H9 (cell line): ENCODE results near the gene ADSS2. TPM values are rescaled to one million over a fixed set of nuclear protein-coding genes. Genes with fewer than 3 reads are reported as not detected.

Experiments
- DNase-seq: peaks from one replicate; pipeline ENCODE4 v3.0.0-alpha.2; 2017
- H2AFZ ChIP-seq: one replicate; pipeline ENCODE4 v1.6.1; 2013; ENCODE audit warnings: mild to moderate bottlenecking, low read length, control low read depth, moderate library complexity
- H2AK5ac ChIP-seq: 2 replicates; pipeline ENCODE4 v1.6.1; 2013; ENCODE audit warnings: low read length, control low read depth, mixed read lengths; ENCODE audit not compliant: insufficient read length
- H2BK120ac ChIP-seq: one replicate; pipeline ENCODE4 v1.6.1; 2013; ENCODE audit warnings: low read depth, mild to moderate bottlenecking, low read length, control low read depth, inconsistent platforms; ENCODE audit not compliant: poor library complexity, severe bottlenecking
- H2BK12ac ChIP-seq: 2 replicates; pipeline ENCODE4 v1.6.1; 2013; ENCODE audit warnings: low read length, control low read depth, mixed read lengths, low read depth; ENCODE audit not compliant: insufficient read length
- H2BK15ac ChIP-seq: 2 replicates; pipeline ENCODE4 v1.6.1; 2013; ENCODE audit warnings: low read depth, low read length, control low read depth
- H2BK20ac ChIP-seq: one replicate; pipeline ENCODE4 v1.6.1; 2013; ENCODE audit warnings: low read depth, mild to moderate bottlenecking, low read length, control low read depth, inconsistent platforms; ENCODE audit not compliant: poor library complexity, severe bottlenecking
- H2BK5ac ChIP-seq: 2 replicates; pipeline ENCODE4 v1.6.1; 2013; ENCODE audit warnings: low read length, control low read depth, mixed read lengths; ENCODE audit not compliant: insufficient read length
- H3K14ac ChIP-seq: 2 replicates; pipeline ENCODE4 v1.6.1; 2013; ENCODE audit warnings: low read length, control low read depth; ENCODE audit not compliant: insufficient read depth
- H3K18ac ChIP-seq: 2 replicates; pipeline ENCODE4 v1.6.1; 2013; ENCODE audit warnings: low read depth, mild to moderate bottlenecking, mixed read lengths, low read length, control low read depth; ENCODE audit not compliant: insufficient read length
- H3K23ac ChIP-seq: 2 replicates; pipeline ENCODE4 v1.6.1; 2013; ENCODE audit warnings: low read length, control low read depth, mixed read lengths, low read depth; ENCODE audit not compliant: insufficient read length
- H3K23me2 ChIP-seq: 2 replicates; pipeline ENCODE4 v1.6.1; 2013; ENCODE audit warnings: low read depth, mild to moderate bottlenecking, mixed read lengths, low read length, control low read depth; ENCODE audit not compliant: insufficient read length, poor library complexity, severe bottlenecking
- H3K27ac ChIP-seq: 2 replicates; pipeline ENCODE4 v1.5.1; 2013; ENCODE audit warnings: low read length, control low read depth, mixed read lengths, low read depth; ENCODE audit not compliant: insufficient read length
- H3K27me3 ChIP-seq: 2 replicates; pipeline ENCODE4 v1.6.1; 2013; ENCODE audit warnings: low read length, control low read depth, inconsistent platforms; ENCODE audit not compliant: insufficient read depth
- H3K4ac ChIP-seq: 2 replicates; pipeline ENCODE4 v1.6.1; 2013; ENCODE audit warnings: low read depth, mild to moderate bottlenecking, control low read depth, inconsistent platforms, low read length, moderate library complexity
- H3K4me1 ChIP-seq: 2 replicates; pipeline ENCODE4 v1.6.1; 2013; ENCODE audit warnings: low read length, control low read depth, inconsistent platforms; ENCODE audit not compliant: insufficient read depth
- H3K4me2 ChIP-seq: 2 replicates; pipeline ENCODE4 v1.6.1; 2013; ENCODE audit warnings: low read length, control low read depth, mixed read lengths; ENCODE audit not compliant: insufficient read length, insufficient read depth
- H3K56ac ChIP-seq: 2 replicates; pipeline ENCODE4 v1.6.1; 2013; ENCODE audit warnings: low read depth, mild to moderate bottlenecking, mixed read lengths, low read length, control low read depth; ENCODE audit not compliant: insufficient read length
- H3K79me1 ChIP-seq: 2 replicates; pipeline ENCODE4 v1.6.1; 2013; ENCODE audit warnings: low read depth, mild to moderate bottlenecking, moderate library complexity, low read length, control low read depth, inconsistent platforms; ENCODE audit not compliant: insufficient read depth, poor library complexity, severe bottlenecking
- H3K79me2 ChIP-seq: 2 replicates; pipeline ENCODE4 v1.6.1; 2013; ENCODE audit warnings: low read length, control low read depth, inconsistent platforms; ENCODE audit not compliant: insufficient read depth
- H3K9ac ChIP-seq: 2 replicates; pipeline ENCODE4 v1.6.1; 2013; ENCODE audit warnings: low read length, control low read depth, mixed read lengths; ENCODE audit not compliant: insufficient read length; ENCODE audit errors: extremely low read depth
- H3K9me3 ChIP-seq: one replicate; pipeline ENCODE4 v1.6.1; 2013; ENCODE audit warnings: low read depth, low read length, inconsistent platforms; ENCODE audit not compliant: control insufficient read depth
- H3T11ph ChIP-seq: one replicate; pipeline ENCODE4 v1.6.1; 2013; ENCODE audit warnings: mild to moderate bottlenecking, low read length, control low read depth, inconsistent platforms
- H4K20me1 ChIP-seq: one replicate; pipeline ENCODE4 v1.6.1; 2013; ENCODE audit not compliant: control insufficient read depth, insufficient read length, insufficient read depth
- H4K5ac ChIP-seq: 2 replicates; pipeline ENCODE4 v1.6.1; 2013; ENCODE audit warnings: low read depth, mild to moderate bottlenecking, mixed read lengths, low read length, control low read depth; ENCODE audit not compliant: insufficient read length
- H4K8ac ChIP-seq: replicated peaks from 2 replicates; pipeline ENCODE4 v1.6.1; 2013; ENCODE audit warnings: low read length, control low read depth, mixed read lengths, low read depth; ENCODE audit not compliant: insufficient read length
- H4K91ac ChIP-seq: 2 replicates; pipeline ENCODE4 v1.6.1; 2013; ENCODE audit warnings: low read depth, mild to moderate bottlenecking, moderate library complexity, mixed read lengths, low read length, control low read depth; ENCODE audit not compliant: insufficient read length
- H3K27ac Mint-ChIP-seq, 3 experiments: 2 replicates in 2 of 3; 3 replicates in 1 of 3; pipeline ENCODE4 v1.8.0; 2020 to 2021; ENCODE audit warnings: mixed read lengths in 3 of 3, mild to moderate bottlenecking in 1 of 3, moderate library complexity in 1 of 3
- H3K27me3 Mint-ChIP-seq: 2 replicates; pipeline ENCODE4 v1.8.0; 2021; ENCODE audit warnings: low read depth, mild to moderate bottlenecking, moderate library complexity, mixed read lengths
- H3K36me3 Mint-ChIP-seq, 3 experiments: 2 replicates in 2 of 3; 3 replicates in 1 of 3; pipeline ENCODE4 v1.8.0; 2020 to 2021; ENCODE audit warnings: low read depth in 3 of 3, mixed read lengths in 3 of 3; ENCODE audit not compliant: insufficient read depth in 1 of 3
- H3K4me1 Mint-ChIP-seq, 2 experiments: 2 replicates each; pipeline ENCODE4 v1.8.0; 2020; ENCODE audit warnings: mixed read lengths in 2 of 2
- H3K4me3 Mint-ChIP-seq, 2 experiments: 2 replicates in 1 of 2; 3 replicates in 1 of 2; pipeline ENCODE4 v1.8.0; 2020 to 2021; ENCODE audit warnings: mild to moderate bottlenecking in 2 of 2, mixed read lengths in 2 of 2, moderate library complexity in 1 of 2
- H3K9me3 Mint-ChIP-seq, 2 experiments: 2 replicates in 1 of 2; 3 replicates in 1 of 2; pipeline ENCODE4 v1.8.0; 2020; ENCODE audit warnings: mild to moderate bottlenecking in 2 of 2, mixed read lengths in 2 of 2, moderate library complexity in 1 of 2
- CTCF ChIP-seq: fragments of 200-600 bp; sonication (generic); conservative IDR thresholded peaks from 3 replicates; pipeline ENCODE4 v1.8.0; 2021; ENCODE audit warnings: antibody characterized with exemption, mild to moderate bottlenecking
- WGBS: extraction: QIAGEN DNeasy Blood & Tissue Kit; methylation state at CpG from one replicate; pipeline ENCODE4 v1.1.7; 2013; ENCODE audit warnings: missing lambda C conversion rate, low lambda C conversion rate, mixed read lengths; ENCODE audit not compliant: insufficient read length; ENCODE audit errors: extremely low coverage; 5-methylcytosine and 5-hydroxymethylcytosine counted together
- total RNA-seq: library from RNA; stranded (reverse); gene quantifications from 2 replicates; pipeline ENCODE4 v1.2.1, GENCODE V29; 2021

ADSS2 gene
- total RNA-seq, 1 experiment from 2014 or later: 65.4 TPM

GRCh38 chr1:244448279-244449036, 3.3 kb downstream of the ADSS2 start:
- H2BK12ac ChIP-seq: no peak overlapping the region
- H4K20me1 ChIP-seq: no peaks in the 10 kb centered on the region
- no peak overlapping the region for H3K56ac ChIP-seq
- H3K4me2 ChIP-seq: peak overlapping the region; percentile 48
- no peak overlapping the region for H2BK15ac ChIP-seq
- H3K79me2 ChIP-seq: peaks cover 31% of the 10 kb centered on the region; the same call in 1 of the 2 replicates
- peaks cover 59 to 62% of the 10 kb centered on the region in 2 experiments for H3K4me1 Mint-ChIP-seq
- H3K9ac ChIP-seq: no peak overlapping the region
- H3K14ac ChIP-seq: no peak overlapping the region
- peaks cover 4 to 19% (median 12%) of the 10 kb centered on the region in 3 experiments; a peak in 6 of 7 replicates for H3K36me3 Mint-ChIP-seq
- H3K9me3 ChIP-seq: no peaks in the 10 kb centered on the region
- no peak overlapping the region for H3K27ac ChIP-seq
- H3K27me3 ChIP-seq: no peaks in the 10 kb centered on the region
- no peak overlapping the region for H4K8ac ChIP-seq
- H3K79me1 ChIP-seq: peaks cover 5% of the 10 kb centered on the region
- H2AFZ ChIP-seq: no peak overlapping the region
- no peaks in the 10 kb centered on the region; a peak in 2 of 5 replicates for H3K9me3 Mint-ChIP-seq
- H3T11ph ChIP-seq: no peak overlapping the region
- no peak overlapping the region for H4K5ac ChIP-seq
- H4K91ac ChIP-seq: no peak overlapping the region
- peak overlapping the region; percentile 21 to 66; a peak in 4 of 5 replicates for H3K4me3 Mint-ChIP-seq
- H3K4ac ChIP-seq: no peak overlapping the region
- H3K27ac Mint-ChIP-seq: peak overlapping the region in 2 of 3 experiments; percentile 48 to 61; a peak in 3 of 7 replicates
- no peak overlapping the region for H2BK20ac ChIP-seq
- no peak overlapping the region for H2AK5ac ChIP-seq
- peaks cover 12% of the 10 kb centered on the region for H3K23me2 ChIP-seq
- no peak overlapping the region for H2BK120ac ChIP-seq
- no peak for DNase-seq
- peaks cover 13% of the 10 kb centered on the region; the same call in 1 of the 2 replicates for H3K4me1 ChIP-seq
- no peak overlapping the region for H2BK5ac ChIP-seq
- no peak overlapping the region for H3K23ac ChIP-seq
- no peaks in the 10 kb centered on the region for H3K27me3 Mint-ChIP-seq
- no peak for TF ChIP-seq CTCF
- no CpG with 5 or more reads among the region's 5 CpGs for WGBS
- no peak overlapping the region for H3K18ac ChIP-seq
